CD4-positive, alpha-beta T cell treated with Interleukin-15 for 4 hours (primary cell): ENCODE results near the gene WNT9B.

Experiments
- DNase-seq: peaks from one replicate; pipeline ENCODE4 v3.0.0-alpha.2; 2020; ENCODE audit warnings: low spot score

The WNT9B gene

DNA sequence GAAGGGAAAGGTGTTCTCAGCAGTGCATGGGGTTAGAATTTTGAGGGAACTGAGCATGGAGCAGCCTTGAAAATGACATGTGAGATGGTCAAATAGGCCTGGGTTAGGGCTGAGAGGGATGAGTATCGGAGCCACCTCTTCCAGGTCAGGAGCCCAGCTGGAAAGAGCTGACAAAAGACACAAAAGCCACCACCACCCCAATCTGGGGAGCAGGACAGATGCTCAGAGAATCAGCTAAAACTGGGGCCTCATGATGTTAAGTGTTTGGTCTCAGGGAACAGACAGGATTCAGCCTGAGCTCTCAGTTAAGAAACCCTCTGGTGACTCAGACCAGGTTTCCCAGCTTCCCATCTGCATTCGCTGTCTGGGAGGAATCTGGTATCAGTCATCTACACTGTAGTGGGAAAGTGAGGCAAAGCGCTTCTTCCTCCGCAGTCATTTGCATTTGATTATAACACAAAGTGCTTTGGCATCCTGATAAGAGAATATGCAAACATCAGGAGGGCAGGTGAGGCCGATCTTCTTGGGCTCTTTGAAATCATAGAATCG is 2.6 kb downstream of the WNT9B start:
- no peak for DNase-seq

DNA sequence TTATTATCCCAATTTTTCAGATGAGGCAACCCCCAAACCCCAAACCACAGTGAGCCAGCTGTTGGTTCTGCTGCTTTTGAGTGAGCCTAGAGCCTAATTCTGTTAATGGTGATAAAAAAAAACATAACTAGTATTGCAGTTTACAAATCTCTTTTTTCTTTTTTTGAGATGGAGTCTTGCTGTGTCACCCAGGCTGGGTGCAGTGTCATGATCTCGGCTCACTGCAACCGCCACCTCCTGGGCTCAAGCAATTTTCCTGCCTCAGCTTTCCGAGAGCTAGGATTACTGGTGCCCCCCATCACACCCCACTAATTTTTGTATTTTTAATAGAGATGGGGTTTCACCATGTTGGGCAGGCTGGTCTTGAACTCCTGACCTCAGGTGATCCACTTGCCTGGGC is 3.1 kb downstream of the WNT9B start:
- no peak for DNase-seq

DNA sequence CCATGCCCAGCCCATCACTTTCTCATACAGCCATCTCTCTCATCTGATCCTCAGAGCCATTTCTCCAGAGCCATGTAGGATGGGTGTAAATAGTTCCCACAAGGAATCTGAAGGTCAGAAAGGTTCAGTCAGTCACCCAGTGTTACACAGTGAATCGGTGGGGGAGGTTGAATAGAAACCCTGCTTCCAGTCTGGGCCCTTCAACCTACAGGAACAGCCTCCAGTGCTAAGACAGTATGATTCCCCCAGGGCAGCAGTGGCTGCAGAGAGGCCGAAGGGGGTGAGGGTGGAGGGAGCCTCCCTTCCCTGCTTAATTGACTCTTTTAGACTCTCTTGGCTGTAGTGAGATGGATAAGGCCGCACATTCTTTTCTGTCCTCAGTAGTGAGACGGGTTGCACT is 3.6 kb downstream of the WNT9B start:
- no peak for DNase-seq

DNA sequence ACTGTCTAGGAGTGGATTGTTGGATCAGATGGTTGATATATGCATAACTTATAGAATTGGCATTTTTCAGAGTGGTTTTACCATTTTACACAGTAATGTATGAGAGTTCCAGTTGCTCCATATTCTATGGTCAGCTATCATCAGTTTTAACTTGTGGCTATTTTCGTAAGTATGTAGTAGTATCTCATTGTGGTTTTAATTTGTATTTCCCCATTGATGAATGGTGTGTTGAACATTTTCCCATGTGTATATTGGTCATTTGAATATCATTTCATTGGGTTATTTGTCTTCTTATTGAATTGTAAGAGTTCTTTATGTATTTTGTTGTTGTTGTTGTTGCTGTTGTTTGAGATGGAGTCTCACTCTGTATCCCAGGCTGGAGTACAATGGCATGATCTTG is 6.2 kb downstream of the WNT9B start:
- no peak for DNase-seq

DNA sequence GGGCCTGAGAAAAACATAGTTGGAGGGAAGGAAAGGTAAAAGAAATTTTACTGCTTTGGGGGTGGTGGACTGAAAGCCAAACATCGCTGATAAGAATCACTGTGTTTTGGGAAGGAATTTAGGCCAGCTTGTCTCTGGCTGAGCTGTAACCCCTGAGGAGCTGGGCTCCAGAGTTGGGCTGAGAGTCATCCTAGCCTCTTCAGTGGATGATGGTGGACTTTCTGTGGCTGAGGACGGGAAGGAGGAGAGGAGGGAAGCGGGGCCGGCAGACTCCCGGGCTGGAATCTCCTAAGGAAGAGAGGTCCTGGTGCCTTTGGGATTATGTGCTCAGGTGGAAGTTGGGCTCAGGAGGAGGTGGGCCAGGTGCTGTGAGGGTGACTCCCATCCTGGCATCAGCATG is 8.6 kb downstream of the WNT9B start:
- DNase-seq = no peak

DNA sequence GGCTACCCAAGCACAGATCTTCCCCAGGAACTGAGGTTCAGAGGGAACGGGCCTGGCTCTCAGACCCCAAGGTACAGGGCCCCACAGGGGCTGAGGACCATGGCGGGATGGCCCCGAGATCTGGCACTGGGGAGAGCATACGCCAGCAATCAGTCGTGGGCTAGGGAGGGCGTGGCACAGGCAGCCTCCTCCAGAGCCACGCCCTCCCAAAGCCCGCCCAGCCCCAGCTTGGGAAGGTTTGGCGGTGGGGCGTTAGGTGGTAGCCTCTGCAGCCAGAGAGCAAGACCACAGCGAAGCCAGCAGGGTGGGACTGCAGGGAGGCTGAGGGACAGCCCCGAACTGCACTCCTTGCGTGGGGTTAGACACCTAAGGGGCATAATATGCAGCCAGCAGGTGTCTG is 11.6 kb downstream of the WNT9B start:
- DNase-seq = no peak

DNA sequence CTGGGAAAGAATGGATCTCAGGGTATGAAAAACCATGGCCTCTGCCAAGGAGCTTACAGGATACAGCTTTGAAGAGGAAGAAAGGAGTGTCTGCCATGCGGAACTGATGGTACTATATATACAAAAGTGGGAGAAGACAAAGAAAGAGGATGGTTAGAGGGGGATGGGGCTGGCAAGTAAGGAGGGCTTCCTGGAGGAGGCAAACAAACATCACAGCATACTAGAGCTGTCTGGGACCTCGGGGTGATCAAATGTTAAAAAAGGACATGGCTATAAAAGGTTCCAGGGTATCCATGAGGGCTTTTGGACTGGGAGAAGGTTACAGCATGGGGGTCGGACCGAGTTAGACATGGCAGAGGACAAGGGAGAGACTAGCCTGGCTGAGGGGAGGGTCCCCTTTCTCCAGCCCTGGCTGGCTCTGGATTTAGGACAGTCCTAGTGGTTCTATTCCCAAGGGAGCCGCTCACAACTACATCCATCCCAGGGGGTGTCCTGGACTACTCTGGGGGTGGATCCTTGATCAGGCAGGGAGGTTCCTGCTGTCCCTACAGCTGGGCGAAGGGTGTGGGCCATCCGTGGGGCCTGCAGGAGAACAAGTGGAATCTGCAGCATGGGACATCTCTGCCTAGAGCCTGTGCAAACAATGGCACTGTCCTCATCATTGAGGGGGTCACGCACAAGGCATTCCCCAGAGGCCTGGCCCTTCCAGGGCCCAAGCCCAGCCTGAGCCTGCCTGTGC is 12.2 kb downstream of the WNT9B start:
- DNase-seq = no peak

DNA sequence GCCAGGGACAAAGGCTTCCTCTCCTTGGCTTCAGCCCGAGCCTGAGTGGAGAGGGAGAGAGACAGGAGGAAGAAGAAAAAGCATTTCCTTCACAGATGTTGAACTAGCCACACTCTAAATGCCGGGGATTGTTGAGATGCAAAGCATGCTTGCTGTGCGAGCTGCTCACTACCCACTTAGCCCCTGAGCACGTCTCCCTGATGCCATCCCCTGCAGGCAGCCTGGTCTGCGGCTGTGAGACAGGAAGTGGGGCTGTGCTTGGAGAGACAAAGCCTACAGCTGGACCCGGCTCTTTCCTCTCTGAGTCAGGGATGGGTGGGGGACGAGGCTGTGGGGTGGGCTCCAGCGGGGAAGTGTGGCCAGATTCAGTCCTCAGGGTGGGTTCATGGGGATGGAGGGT is 13.7 kb downstream of the WNT9B start:
- no peak for DNase-seq

DNA sequence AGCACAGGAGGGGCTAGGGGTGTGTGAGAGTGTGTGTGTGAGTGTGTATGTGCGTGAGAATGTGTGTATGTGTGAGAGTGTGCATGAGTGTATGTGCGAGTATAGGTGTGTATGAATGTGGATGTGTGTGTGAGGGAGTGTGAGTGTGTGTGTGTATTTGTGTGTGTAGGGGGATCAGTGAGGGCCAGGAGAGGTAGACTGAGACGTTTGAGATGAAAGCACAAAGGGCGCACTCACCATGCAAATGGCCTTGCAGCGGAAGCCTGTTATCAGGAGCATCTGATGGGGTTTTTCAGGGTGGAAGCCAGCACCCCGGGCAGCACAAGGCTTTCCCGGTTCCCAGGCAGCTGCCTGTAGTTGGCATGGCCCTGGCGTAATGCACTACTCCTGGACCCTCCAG is 14.9 kb downstream of the WNT9B start:
- DNase-seq = no peak

DNA sequence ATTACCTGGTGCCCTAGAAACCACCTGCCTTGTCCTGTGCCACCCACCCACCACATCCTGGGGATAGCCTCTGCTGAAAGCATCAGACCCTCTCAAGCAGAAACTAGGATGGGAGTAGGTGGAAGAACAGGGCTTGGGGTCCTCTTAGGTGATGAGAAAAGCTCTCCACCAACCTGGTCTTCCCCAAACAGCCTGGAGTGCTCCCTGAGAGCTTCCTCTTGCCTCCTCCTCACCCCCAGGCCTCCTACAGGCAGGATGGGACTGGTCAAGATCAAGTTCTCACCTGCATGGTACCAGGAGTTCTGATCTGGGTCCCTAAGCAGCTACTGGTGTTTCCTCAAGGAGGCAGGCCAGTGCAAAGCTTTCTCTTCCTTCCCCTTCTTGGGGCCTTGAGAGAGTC is 15.4 kb downstream of the WNT9B start:
- no peak for DNase-seq

DNA sequence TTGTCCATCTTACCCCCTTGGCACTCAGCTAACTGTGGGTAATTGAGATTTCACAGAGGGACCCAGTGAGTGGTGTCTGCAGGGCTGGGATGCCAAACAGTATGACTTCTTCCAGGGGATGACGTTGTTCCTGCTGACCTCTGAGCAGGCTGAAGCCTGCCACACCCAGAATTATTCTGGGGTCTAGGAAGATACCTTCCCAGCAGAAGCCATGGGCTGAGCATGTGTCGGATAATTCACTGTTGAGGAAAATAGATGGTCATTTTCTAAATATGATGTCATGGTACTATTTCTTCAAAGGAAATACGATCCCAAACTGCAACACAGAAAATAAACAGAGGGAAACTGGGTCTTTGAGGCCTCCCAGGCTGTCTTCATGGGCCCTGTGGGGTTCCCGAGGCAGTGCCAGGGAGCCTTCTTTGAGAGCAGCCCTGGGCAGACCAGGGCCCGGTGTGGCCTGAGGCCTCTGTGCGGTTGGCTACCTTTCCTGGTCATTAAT is 17.4 kb downstream of the WNT9B start:
- DNase-seq = no peak

DNA sequence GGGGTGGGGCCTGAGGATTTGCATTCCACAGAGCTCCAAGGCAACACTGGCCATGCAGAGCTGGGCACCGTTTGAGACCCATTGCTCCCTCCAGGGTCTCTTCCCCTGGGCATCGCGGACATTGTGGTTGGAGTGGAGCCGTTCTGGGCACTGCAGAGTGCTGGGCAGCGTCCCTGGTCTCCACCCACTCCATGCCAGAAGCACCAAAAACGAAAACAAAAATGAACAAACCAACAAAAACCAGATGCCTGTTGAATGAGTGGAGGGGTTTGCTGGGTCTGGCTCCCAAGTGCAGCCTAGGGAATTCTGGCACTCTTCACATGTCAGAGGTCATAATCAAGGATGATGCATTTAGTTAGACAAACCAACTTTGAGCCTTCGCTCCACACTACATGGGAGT is 17.9 kb downstream of the WNT9B start:
- no peak for DNase-seq

DNA sequence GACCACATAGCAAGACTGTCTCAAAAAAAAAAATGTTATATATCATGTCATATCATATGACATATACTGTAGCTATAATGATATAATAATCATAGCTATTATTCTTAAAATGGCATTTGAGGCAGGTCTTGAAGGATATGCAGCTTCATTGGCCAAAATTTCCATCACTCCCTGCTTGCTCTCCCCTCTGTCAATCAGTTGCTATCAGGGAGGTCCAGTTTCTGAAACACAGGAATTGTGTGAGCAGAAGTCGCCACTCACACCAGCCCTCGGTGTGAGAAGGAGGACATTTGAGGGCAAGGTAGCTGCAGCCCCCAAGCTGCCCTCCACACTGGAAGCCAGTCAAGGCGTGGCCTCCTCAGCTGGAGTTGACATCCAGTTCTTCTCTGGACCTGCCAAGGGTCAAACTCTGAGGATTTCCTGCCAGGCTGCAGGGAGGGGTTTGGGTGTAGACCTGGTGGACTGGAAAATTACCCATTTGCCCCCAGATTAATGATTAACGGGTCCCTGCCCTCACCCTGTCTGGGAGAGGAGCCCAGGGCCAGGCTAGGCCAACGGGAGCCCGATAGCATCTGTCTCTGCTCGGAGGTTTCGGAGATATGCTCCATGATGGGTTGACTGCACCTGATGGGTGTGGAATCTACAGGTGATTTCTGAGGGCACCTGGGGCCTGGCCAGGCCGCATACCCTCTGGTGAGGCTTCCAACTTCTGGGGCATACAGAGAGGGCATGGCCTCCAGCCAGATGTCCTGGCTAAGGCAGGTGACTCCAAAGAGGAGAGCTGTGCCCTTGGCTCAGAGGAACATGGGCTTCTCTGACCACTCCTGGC is 18.8 kb downstream of the WNT9B start:
- no peak for DNase-seq

DNA sequence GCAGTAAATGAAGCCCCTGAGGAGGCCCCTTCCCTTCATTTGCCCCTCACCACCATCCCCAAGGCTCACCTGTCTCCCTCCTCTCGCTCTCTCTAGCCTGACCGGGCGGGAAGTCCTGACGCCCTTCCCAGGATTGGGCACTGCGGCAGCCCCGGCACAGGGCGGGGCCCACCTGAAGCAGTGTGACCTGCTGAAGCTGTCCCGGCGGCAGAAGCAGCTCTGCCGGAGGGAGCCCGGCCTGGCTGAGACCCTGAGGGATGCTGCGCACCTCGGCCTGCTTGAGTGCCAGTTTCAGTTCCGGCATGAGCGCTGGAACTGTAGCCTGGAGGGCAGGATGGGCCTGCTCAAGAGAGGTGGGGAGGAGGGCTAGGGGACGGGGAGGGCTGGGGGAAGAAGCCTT is 21.0 kb downstream of the WNT9B start:
- DNase-seq = no peak

DNA sequence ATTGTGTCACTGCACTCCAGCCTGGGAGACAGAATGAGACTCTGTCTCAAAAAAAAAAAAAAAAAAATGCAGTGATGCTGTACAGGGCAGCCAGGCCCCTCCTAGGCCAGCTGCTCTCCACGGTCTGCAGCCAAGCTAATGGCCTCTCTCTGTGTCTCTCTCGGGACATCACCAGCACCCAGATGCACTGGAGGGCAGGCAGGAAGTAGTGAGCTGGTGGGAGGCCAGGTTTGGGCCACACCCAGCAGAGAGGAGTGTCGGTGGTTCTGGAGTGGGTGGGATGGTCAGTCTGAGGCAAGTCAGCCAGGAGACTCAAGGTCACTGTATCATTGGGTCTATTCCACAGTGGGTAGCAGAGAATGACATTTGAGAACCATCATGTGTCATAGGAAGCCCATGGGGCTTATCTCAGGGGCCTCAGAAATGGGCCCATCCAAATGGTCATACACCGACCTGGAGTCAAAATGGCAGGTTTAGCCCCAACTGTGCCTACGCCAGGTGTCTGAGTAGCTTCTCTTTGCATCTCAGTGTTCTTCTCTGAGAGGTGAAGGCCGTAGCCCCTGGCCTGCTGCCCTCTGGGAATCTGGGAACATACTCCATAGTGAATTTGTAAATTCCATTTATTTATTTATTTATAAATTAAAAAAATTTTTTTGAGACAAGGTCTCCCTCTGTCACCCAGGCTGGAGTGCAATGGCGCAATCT is 22.7 kb downstream of the WNT9B start:
- DNase-seq = no peak

DNA sequence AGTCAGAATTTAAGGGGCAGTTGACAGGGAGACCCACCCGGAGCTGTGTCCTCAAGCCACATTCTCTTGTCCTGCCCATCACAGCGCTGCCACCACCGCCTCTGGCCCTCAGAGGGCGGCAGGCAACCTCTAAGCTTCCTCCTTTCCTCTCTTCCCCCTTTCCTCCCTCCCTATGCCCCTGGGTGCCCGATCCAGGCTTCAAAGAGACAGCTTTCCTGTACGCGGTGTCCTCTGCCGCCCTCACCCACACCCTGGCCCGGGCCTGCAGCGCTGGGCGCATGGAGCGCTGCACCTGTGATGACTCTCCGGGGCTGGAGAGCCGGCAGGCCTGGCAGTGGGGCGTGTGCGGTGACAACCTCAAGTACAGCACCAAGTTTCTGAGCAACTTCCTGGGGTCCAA is 23.5 kb downstream of the WNT9B start:
- no peak for DNase-seq

DNA sequence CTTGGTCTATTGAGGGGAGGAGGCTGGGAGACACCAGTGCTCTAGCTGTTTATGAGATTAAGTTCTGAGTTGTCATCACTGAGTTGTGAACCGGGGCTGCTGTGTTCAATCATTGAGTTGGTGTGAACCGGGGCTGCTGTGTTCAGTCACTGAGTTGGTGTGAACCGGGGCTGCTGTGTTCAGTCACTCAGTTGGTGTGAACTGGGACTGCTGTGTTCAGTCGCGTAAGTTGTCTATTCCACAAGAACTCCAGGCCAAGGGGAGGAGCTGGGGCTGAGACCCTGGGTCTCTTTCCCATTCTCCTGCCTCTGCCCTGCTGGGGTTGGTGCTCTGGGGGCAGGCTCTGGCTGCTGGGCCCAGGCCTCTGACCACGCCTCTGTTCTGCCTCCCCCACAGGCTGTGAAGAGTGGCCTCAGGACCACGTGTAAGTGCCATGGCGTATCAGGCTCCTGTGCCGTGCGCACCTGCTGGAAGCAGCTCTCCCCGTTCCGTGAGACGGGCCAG is 24.5 kb downstream of the WNT9B start:
- no peak for DNase-seq

DNA sequence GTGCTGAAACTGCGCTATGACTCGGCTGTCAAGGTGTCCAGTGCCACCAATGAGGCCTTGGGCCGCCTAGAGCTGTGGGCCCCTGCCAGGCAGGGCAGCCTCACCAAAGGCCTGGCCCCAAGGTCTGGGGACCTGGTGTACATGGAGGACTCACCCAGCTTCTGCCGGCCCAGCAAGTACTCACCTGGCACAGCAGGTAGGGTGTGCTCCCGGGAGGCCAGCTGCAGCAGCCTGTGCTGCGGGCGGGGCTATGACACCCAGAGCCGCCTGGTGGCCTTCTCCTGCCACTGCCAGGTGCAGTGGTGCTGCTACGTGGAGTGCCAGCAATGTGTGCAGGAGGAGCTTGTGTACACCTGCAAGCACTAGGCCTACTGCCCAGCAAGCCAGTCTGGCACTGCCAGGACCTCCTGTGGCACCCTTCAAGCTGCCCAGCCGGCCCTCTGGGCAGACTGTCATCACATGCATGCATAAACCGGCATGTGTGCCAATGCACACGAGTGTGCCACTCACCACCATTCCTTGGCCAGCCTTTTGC is 25.0 kb downstream of the WNT9B start:
- no peak for DNase-seq

DNA sequence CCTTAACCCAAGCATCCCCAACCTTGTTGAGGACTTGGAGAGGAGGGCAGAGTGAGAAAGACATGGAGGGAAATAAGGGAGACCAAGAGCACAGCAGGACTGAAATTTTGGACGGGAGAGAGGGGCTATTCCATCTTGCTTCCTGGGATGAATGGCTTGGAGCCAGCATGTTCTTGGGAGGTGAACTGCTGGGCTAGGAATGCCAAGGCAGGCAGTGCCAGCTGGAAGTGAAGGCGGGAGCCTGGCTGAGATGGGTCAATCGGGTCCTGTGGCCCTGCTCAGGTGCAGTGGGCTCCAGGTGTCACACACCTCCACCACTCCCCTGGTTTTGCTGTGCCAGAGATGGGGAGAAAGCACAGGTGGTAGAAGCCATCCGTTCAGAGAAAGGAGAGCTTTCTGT is 25.5 kb downstream of the WNT9B start:
- DNase-seq = no peak

DNA sequence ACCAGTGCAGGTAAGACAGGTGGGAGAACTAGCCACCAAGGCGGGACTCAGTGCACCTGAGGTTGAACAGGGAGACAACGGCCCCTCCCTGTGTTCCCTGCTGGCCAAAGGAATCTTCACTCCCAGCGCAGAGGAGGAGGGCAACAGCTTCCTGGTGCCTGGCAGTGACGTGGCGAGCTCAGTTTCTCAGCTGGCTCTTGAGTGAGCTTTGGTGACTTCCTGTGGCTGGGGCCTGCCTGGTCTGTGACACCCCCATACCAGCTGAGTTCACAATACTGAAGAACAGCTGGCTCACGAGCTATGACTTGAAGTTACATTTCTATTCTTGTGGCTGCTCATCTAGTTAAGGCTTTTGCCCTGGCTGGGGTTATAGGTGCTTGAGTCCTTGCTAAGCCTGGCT is 26.1 kb downstream of the WNT9B start:
- DNase-seq = no peak

DNA sequence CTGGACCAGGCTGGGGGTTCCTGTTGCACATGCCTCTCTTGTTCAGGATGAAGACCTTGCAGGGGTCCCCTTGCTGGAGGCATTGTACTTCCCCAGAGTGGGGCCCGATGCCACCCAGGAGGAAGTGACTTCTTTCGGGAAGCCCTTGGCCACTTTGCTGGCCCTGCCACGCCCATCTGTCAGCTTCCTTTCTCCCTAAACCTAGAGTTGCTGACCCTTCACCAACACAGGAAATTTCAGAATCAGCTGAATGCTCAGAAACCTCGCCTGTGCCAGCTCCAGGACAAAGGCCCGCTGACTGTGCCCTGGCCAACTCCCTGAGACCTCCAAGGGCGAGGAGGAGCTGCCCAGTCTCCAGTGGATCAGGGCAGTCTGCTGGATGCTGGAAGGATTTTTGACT is 26.7 kb downstream of the WNT9B start:
- no peak for DNase-seq

DNA sequence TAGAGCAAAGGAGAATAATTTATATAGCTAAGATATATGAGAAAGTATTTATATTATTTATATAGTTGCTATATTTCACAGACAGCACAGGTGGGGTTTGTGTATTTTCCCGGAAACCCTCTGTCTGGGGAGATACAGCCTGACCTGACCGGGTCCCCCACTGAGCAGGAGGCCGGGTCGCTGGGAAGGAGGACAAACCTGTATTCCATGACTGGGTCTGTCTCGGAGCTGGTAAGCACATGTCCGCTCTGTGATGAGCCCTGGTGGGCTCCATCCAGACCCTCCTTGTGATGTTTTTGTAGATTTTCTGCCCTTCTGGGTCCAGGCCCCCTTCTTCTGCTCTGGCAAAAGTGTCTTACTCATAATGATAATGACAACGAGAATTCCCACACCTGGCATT is 27.7 kb downstream of the WNT9B start:
- no peak for DNase-seq
